ENCODE data around the gene RPL6.

DNA sequence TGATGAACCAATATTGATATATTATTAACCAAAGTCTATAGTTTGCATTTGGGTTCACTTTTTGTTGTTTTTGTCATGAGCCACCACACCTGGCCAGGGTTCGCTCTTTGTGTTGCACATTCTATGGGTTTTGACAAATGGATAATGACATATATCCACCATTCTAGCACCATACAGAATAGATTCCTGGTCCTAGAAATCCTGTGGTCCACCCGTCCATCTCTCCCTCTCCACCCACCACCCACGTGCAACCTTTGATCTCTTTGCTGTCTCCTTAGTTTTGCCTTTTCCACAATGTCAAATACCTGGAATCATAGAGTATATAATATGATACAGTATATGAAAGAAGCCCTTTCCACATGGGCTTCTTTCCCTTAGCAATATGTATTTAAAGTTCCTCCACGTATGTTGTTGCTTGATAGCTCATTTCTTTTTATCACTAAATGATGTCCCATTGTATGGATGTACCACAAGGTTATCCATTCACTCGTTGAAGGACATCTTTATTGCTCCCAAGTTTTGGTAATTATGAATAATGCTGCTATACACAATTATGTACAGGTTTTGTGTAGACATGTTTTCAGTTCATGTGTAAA lies 7.4 kb downstream of the RPL6 start:
- TF ChIP-seq, protein P1, sequence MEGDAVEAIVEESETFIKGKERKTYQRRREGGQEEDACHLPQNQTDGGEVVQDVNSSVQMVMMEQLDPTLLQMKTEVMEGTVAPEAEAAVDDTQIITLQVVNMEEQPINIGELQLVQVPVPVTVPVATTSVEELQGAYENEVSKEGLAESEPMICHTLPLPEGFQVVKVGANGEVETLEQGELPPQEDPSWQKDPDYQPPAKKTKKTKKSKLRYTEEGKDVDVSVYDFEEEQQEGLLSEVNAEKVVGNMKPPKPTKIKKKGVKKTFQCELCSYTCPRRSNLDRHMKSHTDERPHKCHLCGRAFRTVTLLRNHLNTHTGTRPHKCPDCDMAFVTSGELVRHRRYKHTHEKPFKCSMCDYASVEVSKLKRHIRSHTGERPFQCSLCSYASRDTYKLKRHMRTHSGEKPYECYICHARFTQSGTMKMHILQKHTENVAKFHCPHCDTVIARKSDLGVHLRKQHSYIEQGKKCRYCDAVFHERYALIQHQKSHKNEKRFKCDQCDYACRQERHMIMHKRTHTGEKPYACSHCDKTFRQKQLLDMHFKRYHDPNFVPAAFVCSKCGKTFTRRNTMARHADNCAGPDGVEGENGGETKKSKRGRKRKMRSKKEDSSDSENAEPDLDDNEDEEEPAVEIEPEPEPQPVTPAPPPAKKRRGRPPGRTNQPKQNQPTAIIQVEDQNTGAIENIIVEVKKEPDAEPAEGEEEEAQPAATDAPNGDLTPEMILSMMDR (IDR thresholded peaks at IDR 0.05) = no peak
- TF ChIP-seq POLR2A (IDR thresholded peaks at IDR 0.05) (no peak), EP300 (IDR thresholded peaks at IDR 0.05) (no peak)

All from sigmoid colon (tissue), 4 donors.